A673 (cell line): ENCODE data around the gene TGM1. TPM values are rescaled to one million over a fixed set of nuclear protein-coding genes. Genes with fewer than 3 reads are reported as not detected.
A peak's percentile ranks its signal among the peaks of the same experiment; 100 is the strongest.

Source experiments
- BruUV-seq: library from RNA; stranded (reverse); fragments of 400-500 nt; replicated peaks from 2 replicates; lab custom pipeline; 2021; lab: Mats Ljungman, UMichigan
- CTCF ChIA-PET: fragments of 300-600 bp; sonication (Branson Sonifier 250); formaldehyde crosslinking; loops from one replicate; lab custom pipeline; 2022; ENCODE audit warnings: antibody characterized with exemption; lab: Charles Lee
- POLR2A ChIA-PET: fragments of 300-600 bp; sonication (Branson Sonifier 250); formaldehyde crosslinking; loops from one replicate; lab custom pipeline; 2022; ENCODE audit warnings: antibody characterized with exemption; ENCODE audit not compliant: low non-redundant PET; lab: Charles Lee
- DNase-seq: peaks from one replicate; pipeline ENCODE4 v3.0.0-alpha.2; 2015; ENCODE audit warnings: low spot score
- H3K27ac ChIP-seq: fragments of 200-600 bp; sonication (generic); 2 replicates; pipeline ENCODE4 v1.5.1; 2016; ENCODE audit warnings: mixed run types, low read depth, mild to moderate bottlenecking, mixed read lengths, antibody characterized with exemption, low read length; ENCODE audit not compliant: poor library complexity, severe bottlenecking
- H3K27me3 ChIP-seq: fragments of 200-600 bp; sonication (generic); replicated peaks from 2 replicates; pipeline ENCODE4 v1.6.1; 2017; ENCODE audit warnings: mixed run types, low read depth, mild to moderate bottlenecking, mixed read lengths, antibody characterized with exemption, low read length; ENCODE audit not compliant: insufficient read depth, poor library complexity
- H3K36me3 ChIP-seq: fragments of 200-600 bp; sonication (generic); 2 replicates; pipeline ENCODE4 v1.6.1; 2016; ENCODE audit warnings: mixed run types, mild to moderate bottlenecking, mixed read lengths, antibody characterized with exemption, low read length; ENCODE audit not compliant: insufficient read depth, poor library complexity, severe bottlenecking
- H3K4me1 ChIP-seq: fragments of 200-600 bp; sonication (generic); 2 replicates; pipeline ENCODE4 v1.6.1; 2017; ENCODE audit warnings: mixed run types, mild to moderate bottlenecking, mixed read lengths, antibody characterized with exemption, low read length; ENCODE audit not compliant: insufficient read depth, poor library complexity, severe bottlenecking
- H3K4me3 ChIP-seq: fragments of 200-600 bp; sonication (generic); 2 replicates; pipeline ENCODE4 v1.5.1; 2016; ENCODE audit warnings: low read depth, mixed run types, mild to moderate bottlenecking, mixed read lengths, low read length; ENCODE audit not compliant: poor library complexity, severe bottlenecking
- H3K9me3 ChIP-seq: fragments of 200-600 bp; sonication (generic); 2 replicates; pipeline ENCODE4 v1.6.1; 2016; ENCODE audit warnings: mixed run types, low read depth, mild to moderate bottlenecking, mixed read lengths, antibody characterized with exemption, low read length; ENCODE audit not compliant: poor library complexity, severe bottlenecking
- EZH2 ChIP-seq: fragments of 200-600 bp; sonication (generic); IDR thresholded peaks from 2 replicates; pipeline ENCODE4 v1.6.1; 2017; ENCODE audit warnings: borderline replicate concordance, low read depth, mild to moderate bottlenecking, mixed read lengths, antibody characterized with exemption, low read length; ENCODE audit not compliant: poor library complexity, severe bottlenecking
- intact Hi-C: fragments of 100-400 bp; cut with micrococcal nuclease; formaldehyde crosslinking; loops from one replicate; pipeline ENCODE4 v1.10.0; 2022; ENCODE audit not compliant: unreplicated experiment
- total RNA-seq: library from RNA; stranded (reverse); gene quantifications from 2 replicates; pipeline ENCODE4 v1.2.3, GENCODE V29; 2021
- TF ChIP-seq, protein P1 (sequence below): fragments of 300-800, 200-600 bp; sonication (generic); conservative IDR thresholded peaks from 2 replicates; pipeline ENCODE4 v1.5.1; 2017; ENCODE audit warnings: low read depth, mild to moderate bottlenecking, antibody characterized with exemption, low read length, moderate library complexity, mixed read lengths

Gene TGM1
- total RNA-seq, 1 experiment from 2014 or later = 1.5 TPM

DNA sequence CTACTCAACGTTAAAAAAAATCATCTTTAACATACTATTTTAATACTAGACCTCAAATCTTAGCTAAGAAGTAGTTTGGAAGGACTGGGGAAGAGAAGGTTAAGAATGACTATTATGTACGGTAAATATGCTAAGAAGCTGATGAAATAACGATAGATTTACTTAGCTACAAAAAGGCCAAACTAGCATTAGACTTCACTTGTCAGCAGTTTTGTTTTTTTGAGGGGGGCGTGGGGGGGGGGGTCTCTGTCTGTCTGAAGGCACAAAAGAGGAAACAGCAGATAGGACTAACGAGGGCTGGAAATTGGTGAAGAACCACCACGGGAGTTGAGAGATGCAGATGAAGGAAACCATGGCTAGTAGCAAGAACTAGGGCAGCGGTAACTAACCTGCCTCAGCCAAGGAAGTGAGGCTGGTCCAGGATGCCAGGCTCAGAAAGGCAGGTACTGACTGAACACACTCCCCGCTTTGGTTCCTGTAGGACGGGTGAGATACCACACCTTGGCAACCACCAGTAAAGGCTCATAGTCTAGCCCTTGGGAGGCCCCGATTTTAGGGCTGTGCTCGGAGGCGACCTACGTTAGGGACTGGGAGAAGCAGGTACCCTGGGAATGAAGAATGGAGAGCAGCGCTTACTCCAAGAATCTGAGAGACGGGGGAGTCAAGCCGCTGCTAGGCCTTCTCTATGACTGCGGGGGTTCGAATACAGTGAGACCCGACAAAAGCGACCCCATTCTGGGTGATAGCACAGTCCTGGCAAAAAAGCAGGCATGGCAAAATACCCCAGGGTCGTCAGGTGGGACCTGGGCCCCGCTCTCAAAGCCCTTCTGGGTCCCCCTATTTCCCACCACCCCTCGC is 31.5 kb downstream of the TGM1 start:
- ChIA-PET CTCF (interaction anchor here (0.6 kb wide), 1 partner anchor 52 kb away, joined by 11 read pairs; no protein-coding TSS in a partner anchor), POLR2A (interaction anchor here (0.5 kb wide), 1 partner anchor 95 kb away, joined by 8 read pairs; no protein-coding TSS in a partner anchor)
- Histone ChIP-seq H3K4me1 (peaks cover 15% of the 10 kb centered on the region), H3K27me3 (no peaks in the 10 kb centered on the region), H3K4me3 (peak overlapping the region; percentile 77), H3K36me3 (peaks cover 22% of the 10 kb centered on the region), H3K27ac (peak overlapping the region; percentile 88), H3K9me3 (no peaks in the 10 kb centered on the region)
- intact Hi-C loops = loop anchor here (1.0 to 2.0 kb wide), 2 partner anchors 18 to 37 kb away; partner anchors contain the start of genes CHMP4A and TM9SF1
- TSS peak; percentile 68 for BruUV-seq
- TF ChIP-seq, protein P1, sequence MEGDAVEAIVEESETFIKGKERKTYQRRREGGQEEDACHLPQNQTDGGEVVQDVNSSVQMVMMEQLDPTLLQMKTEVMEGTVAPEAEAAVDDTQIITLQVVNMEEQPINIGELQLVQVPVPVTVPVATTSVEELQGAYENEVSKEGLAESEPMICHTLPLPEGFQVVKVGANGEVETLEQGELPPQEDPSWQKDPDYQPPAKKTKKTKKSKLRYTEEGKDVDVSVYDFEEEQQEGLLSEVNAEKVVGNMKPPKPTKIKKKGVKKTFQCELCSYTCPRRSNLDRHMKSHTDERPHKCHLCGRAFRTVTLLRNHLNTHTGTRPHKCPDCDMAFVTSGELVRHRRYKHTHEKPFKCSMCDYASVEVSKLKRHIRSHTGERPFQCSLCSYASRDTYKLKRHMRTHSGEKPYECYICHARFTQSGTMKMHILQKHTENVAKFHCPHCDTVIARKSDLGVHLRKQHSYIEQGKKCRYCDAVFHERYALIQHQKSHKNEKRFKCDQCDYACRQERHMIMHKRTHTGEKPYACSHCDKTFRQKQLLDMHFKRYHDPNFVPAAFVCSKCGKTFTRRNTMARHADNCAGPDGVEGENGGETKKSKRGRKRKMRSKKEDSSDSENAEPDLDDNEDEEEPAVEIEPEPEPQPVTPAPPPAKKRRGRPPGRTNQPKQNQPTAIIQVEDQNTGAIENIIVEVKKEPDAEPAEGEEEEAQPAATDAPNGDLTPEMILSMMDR = no peak
- no peak for TF ChIP-seq EZH2
- DNase-seq = peak; percentile 17

DNA sequence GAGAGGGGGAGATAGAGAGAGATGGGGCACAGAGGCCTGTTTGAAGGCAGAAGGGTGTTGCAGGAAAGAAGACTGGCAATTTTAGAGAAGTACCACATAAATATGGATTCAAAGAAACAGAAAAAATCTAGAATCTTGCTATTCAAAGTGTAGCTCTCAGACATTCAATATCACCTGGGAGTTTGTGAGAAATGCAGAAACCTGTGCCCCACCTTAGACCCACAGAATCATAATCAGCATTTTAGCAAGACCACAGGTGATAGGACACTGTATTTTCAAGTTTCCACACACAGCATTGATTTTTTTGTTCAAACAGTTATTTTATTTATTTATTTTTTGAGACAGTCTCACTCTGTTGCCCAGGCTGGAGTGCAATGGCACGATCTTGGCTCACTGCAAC is 34.1 kb downstream of the TGM1 start:
- CTCF ChIA-PET = interaction anchor here (0.8 kb wide), 1 partner anchor 68 kb away, joined by 4 read pairs; the partner anchor contains the start of gene IRF9
- Histone ChIP-seq H3K36me3 (peaks cover 6% of the 10 kb centered on the region), H3K27ac (no peak overlapping the region), H3K4me3 (no peak overlapping the region), H3K4me1 (peaks cover 10% of the 10 kb centered on the region), H3K9me3 (no peaks in the 10 kb centered on the region), H3K27me3 (no peaks in the 10 kb centered on the region)
- no TSS peak for BruUV-seq
- TF ChIP-seq, protein P1 = no peak
- no peak for TF ChIP-seq EZH2
- POLR2A ChIA-PET = interaction anchor here (0.6 kb wide), 1 partner anchor 26 kb away, joined by 4 read pairs; no protein-coding TSS in a partner anchor
- no peak for DNase-seq
- intact Hi-C loops = no loop called here

DNA sequence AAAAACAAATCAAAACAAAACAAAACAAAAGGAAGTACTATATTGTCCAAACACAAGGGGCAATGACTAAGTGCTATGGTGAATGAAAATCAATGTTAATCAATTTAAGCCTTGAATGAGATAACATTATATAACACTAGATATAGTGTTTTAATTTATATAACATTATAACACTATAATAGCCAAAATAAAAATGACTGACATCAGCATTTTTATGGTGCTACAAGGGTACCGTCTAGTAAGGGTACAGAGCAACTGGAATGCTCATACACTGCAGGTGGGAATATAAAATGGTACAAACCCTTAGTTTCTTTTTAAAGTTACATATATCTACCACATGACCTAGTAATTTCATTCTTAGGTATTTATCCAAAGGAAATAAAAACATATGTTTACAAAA is 36.5 kb downstream of the TGM1 start:
- POLR2A ChIA-PET = no interaction called here
- CTCF ChIA-PET = no interaction called here
- intact Hi-C loops = no loop called here
- BruUV-seq = no TSS peak
- no peak overlapping the region for H3K4me3 ChIP-seq
- TF ChIP-seq EZH2 = no peak
- TF ChIP-seq, protein P1 = no peak
- H3K27ac ChIP-seq = no peak overlapping the region
- H3K36me3 ChIP-seq = peaks cover 6% of the 10 kb centered on the region
- peaks cover 5% of the 10 kb centered on the region for H3K4me1 ChIP-seq
- H3K9me3 ChIP-seq = no peaks in the 10 kb centered on the region
- H3K27me3 ChIP-seq = no peaks in the 10 kb centered on the region
- no peak for DNase-seq
